ENCODE results near the gene SYT6.

The SYT6 gene

GRCh38 chr1:114153261-114154145 lies at the start of gene SYT6:
SYT6 (minus strand) TSS chr1:114153869; CDS start chr1:114153772, 97 bp downstream.
- no peak for DNase-seq (ENCODE audit: low read depth)

GRCh38 chr1:114201486-114201885 lies 47.8 kb upstream of the SYT6 start:
- no peak for DNase-seq (ENCODE audit: low read depth)

GRCh38 chr1:114199017-114199594 lies 45.4 kb upstream of the SYT6 start:
- no peak for DNase-seq (ENCODE audit: low read depth)

GRCh38 chr1:114196992-114197907 lies 43.6 kb upstream of the SYT6 start:
- DNase-seq (ENCODE audit: low read depth): no peak

- DNase-seq (ENCODE audit: low read depth): no peak
These were observed 42.1 kb upstream of the SYT6 start for GRCh38 chr1:114195819-114196218.

- no peak for DNase-seq (ENCODE audit: low read depth)
These were observed 38.7 kb upstream of the SYT6 start for GRCh38 chr1:114192328-114192727.

GRCh38 chr1:114189398-114189797 lies 35.7 kb upstream of the SYT6 start:
- no peak for DNase-seq (ENCODE audit: low read depth)

- DNase-seq (ENCODE audit: low read depth): no peak
These were observed 27.7 kb upstream of the SYT6 start for GRCh38 chr1:114181356-114181755.

GRCh38 chr1:114180742-114181141 lies 27.1 kb upstream of the SYT6 start:
- DNase-seq (ENCODE audit: low read depth): no peak

- DNase-seq (ENCODE audit: low read depth): no peak
These were observed 25.3 kb upstream of the SYT6 start for GRCh38 chr1:114178936-114179335.

GRCh38 chr1:114177282-114177681 lies 23.6 kb upstream of the SYT6 start:
- no peak for DNase-seq (ENCODE audit: low read depth)

GRCh38 chr1:114176366-114176765 lies 22.7 kb upstream of the SYT6 start:
- no peak for DNase-seq (ENCODE audit: low read depth)

GRCh38 chr1:114173680-114174079 lies 20.0 kb upstream of the SYT6 start:
- DNase-seq (ENCODE audit: low read depth): no peak

GRCh38 chr1:114169509-114169908 lies 15.8 kb upstream of the SYT6 start:
- DNase-seq (ENCODE audit: low read depth): no peak

GRCh38 chr1:114167226-114167625 lies 13.6 kb upstream of the SYT6 start:
- no peak for DNase-seq (ENCODE audit: low read depth)

- no peak for DNase-seq (ENCODE audit: low read depth)
These were observed 11.3 kb upstream of the SYT6 start for GRCh38 chr1:114164840-114165543.

- no peak for DNase-seq (ENCODE audit: low read depth)
These were observed 6.3 kb upstream of the SYT6 start for GRCh38 chr1:114159941-114160340.

GRCh38 chr1:114157275-114157660 lies 3.6 kb upstream of the SYT6 start:
- no peak for DNase-seq (ENCODE audit: low read depth)

- DNase-seq (ENCODE audit: low read depth): no peak
These were observed 3.0 kb upstream of the SYT6 start for GRCh38 chr1:114156538-114157274.

- DNase-seq (ENCODE audit: low read depth): no peak
These were observed 2.0 kb upstream of the SYT6 start for GRCh38 chr1:114155706-114156105.

GRCh38 chr1:114154963-114155322 lies 1.3 kb upstream of the SYT6 start:
- DNase-seq (ENCODE audit: low read depth): peak; percentile 30
